SK-N-SH (cell line): ENCODE data around the gene GABRB1.

Experiments used
- CTCF ChIP-seq: fragments of 200-600 bp; sonication (generic); IDR thresholded peaks from 2 replicates; pipeline ENCODE4 v1.6.1; 2017; ENCODE audit warnings: antibody characterized with exemption, mild to moderate bottlenecking, moderate library complexity
- EP300 ChIP-seq, 2 experiments: IDR thresholded peaks; 2 replicates each; pipeline versions ENCODE4 v1.4.0 to v1.6.1; 2012; ENCODE audit warnings: borderline replicate concordance in 1 of 2, low read depth in 1 of 2, low read length in 1 of 2
- MAX ChIP-seq: IDR thresholded peaks from 2 replicates; pipeline ENCODE4 v1.4.0; 2012; ENCODE audit warnings: low read depth
- MXI1 ChIP-seq: IDR thresholded peaks from 2 replicates; pipeline ENCODE4 v1.6.1; 2012; ENCODE audit warnings: mild to moderate bottlenecking, low read depth, low read length, improper control_type of control experiment
- PBX3 ChIP-seq: IDR thresholded peaks from 2 replicates; pipeline ENCODE4; 2012
- RCOR1 ChIP-seq: fragments of 150-350 bp; IDR thresholded peaks from 2 replicates; pipeline ENCODE4 v1.6.1; 2017; ENCODE audit warnings: antibody characterized with exemption, low read length
- TAF1 ChIP-seq: IDR thresholded peaks from 2 replicates; pipeline ENCODE4 v1.6.1; 2012; ENCODE audit warnings: low read depth, mild to moderate bottlenecking, low read length, moderate library complexity, borderline replicate concordance
- TCF12 ChIP-seq: IDR thresholded peaks from 2 replicates; pipeline ENCODE4 v1.4.0; 2012
- USF2 ChIP-seq: fragments of 150-350 bp; IDR thresholded peaks from 2 replicates; pipeline ENCODE4 v1.6.1; 2017; ENCODE audit warnings: antibody characterized with exemption, low read length, low read depth, borderline replicate concordance
- YY1 ChIP-seq: IDR thresholded peaks from 2 replicates; pipeline ENCODE4 v1.4.0; 2012; ENCODE audit warnings: low read depth, mild to moderate bottlenecking

GRCh38 chr4:47203593-47203992 lies 172.2 kb downstream of the GABRB1 start:
- no peak for TF ChIP-seq CTCF
- TF ChIP-seq RCOR1, result no peak
- TF ChIP-seq TAF1, result no peak
- no peak for TF ChIP-seq EP300 (IDR thresholded peaks at IDR 0.05; ENCODE audit: borderline replicate concordance in 1 of 2, low read depth in 1 of 2, low read length in 1 of 2)
- TF ChIP-seq TCF12, result no peak
- TF ChIP-seq YY1, result no peak
- TF ChIP-seq MAX, result no peak
- no peak for TF ChIP-seq MXI1
- TF ChIP-seq PBX3, result no peak
- no peak for TF ChIP-seq USF2
